CD4-positive, alpha-beta T cell treated with Interleukin-12 subunit alpha and Interleukin-12 subunit beta, for 1 hour (primary cell): ENCODE data around the gene GCLC.

ENCODE experiments used
- DNase-seq: peaks from one replicate; pipeline ENCODE4 v3.0.0-alpha.2; 2020

The GCLC gene

GRCh38 chr6:53523511-53524454, 21.1 kb downstream of the GCLC start:
- no peak for DNase-seq

- DNase-seq: no peak
Observed at GRCh38 chr6:53520320-53520928, 24.5 kb downstream of the GCLC start.

- no peak for DNase-seq
Observed at GRCh38 chr6:53518862-53519261, 26.0 kb downstream of the GCLC start.

GRCh38 chr6:53517021-53517420, 27.9 kb downstream of the GCLC start:
- no peak for DNase-seq

- no peak for DNase-seq
Observed at GRCh38 chr6:53514677-53515076, 30.2 kb downstream of the GCLC start.

GRCh38 chr6:53513519-53513966, 31.4 kb downstream of the GCLC start:
- no peak for DNase-seq

- no peak for DNase-seq
Observed at GRCh38 chr6:53513056-53513455, 31.8 kb downstream of the GCLC start.

- no peak for DNase-seq
Observed at GRCh38 chr6:53512626-53513025, 32.3 kb downstream of the GCLC start.

- DNase-seq: no peak
Observed at GRCh38 chr6:53510746-53511145, 34.2 kb downstream of the GCLC start.

GRCh38 chr6:53506872-53507271, 38.0 kb downstream of the GCLC start:
- no peak for DNase-seq

GRCh38 chr6:53504512-53504911, 40.4 kb downstream of the GCLC start:
- no peak for DNase-seq

- DNase-seq: no peak
Observed at GRCh38 chr6:53503060-53503459, 41.8 kb downstream of the GCLC start.

- DNase-seq: no peak
Observed at GRCh38 chr6:53501432-53501831, 43.5 kb downstream of the GCLC start.

GRCh38 chr6:53500095-53500494, 44.8 kb downstream of the GCLC start:
- no peak for DNase-seq

- no peak for DNase-seq
Observed at GRCh38 chr6:53499094-53499493, 45.8 kb downstream of the GCLC start.

GRCh38 chr6:53498649-53499048, 46.3 kb downstream of the GCLC start:
- no peak for DNase-seq

GRCh38 chr6:53497905-53498304, 47.0 kb downstream of the GCLC start:
- no peak for DNase-seq

GRCh38 chr6:53496797-53497375, 48.0 kb downstream of the GCLC start:
- no peak for DNase-seq

- no peak for DNase-seq
Observed at GRCh38 chr6:53495506-53496499, 49.1 kb downstream of the GCLC start.

- no peak for DNase-seq
Observed at GRCh38 chr6:53494076-53494475, 50.8 kb downstream of the GCLC start.

GRCh38 chr6:53493635-53494025, 51.3 kb downstream of the GCLC start:
- no peak for DNase-seq

GRCh38 chr6:53492860-53493634, 51.9 kb downstream of the GCLC start:
- DNase-seq: peak; percentile 62
